NCI-H2171 (cell line): ENCODE results near the gene TEX13A.
"Not testable (repeated sequence)": the region's sequence is repeated elsewhere in the genome, so short reads cannot be mapped to it uniquely, and the experiment has no call there.

ENCODE experiments used
- DNase-seq: peaks from one replicate; lab custom pipeline; 2025; lab: John Stamatoyannopoulos, UW

The TEX13A gene, protein sequence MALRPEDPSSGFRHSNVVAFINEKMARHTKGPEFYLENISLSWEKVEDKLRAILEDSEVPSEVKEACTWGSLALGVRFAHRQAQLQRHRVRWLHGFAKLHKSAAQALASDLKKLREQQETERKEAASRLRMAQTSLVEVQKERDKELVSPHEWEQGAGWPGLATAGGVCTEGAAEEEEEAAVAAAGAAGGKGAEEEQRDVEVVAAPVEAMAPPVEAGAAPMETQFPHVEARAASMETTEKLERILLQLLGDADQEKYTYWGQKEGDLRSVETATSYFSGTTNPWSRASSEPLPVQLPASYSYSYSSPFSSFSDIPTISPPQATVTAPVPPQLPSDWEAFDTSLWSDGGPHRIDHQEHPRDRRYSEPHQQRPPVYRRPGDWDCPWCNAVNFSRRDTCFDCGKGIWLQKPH

GRCh38 chrX:105220636-105221035 lies at the start of gene TEX13A:
TEX13A (minus strand) TSS chrX:105220694; CDS start chrX:105220397, 297 bp downstream.
- DNase-seq: no peak

DNA sequence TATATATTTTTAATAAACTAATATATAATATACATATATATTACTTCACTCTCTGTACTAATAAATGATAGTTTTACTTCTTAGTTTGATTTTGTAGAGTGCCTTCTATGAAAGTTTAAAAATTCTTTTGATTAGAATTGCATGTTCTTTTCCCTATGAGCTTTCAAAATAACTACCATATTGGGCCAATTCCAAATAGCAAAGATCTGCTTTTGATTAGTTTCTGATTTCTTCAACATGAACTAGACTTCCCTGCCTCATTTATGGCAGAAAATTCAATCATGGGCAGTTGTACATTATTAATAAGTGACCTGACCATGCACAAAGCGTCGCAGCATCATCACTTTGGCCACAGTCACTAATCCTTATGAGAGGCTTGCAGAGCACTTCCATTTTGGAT lies 48.9 kb upstream of the TEX13A start:
- DNase-seq: no peak

DNA sequence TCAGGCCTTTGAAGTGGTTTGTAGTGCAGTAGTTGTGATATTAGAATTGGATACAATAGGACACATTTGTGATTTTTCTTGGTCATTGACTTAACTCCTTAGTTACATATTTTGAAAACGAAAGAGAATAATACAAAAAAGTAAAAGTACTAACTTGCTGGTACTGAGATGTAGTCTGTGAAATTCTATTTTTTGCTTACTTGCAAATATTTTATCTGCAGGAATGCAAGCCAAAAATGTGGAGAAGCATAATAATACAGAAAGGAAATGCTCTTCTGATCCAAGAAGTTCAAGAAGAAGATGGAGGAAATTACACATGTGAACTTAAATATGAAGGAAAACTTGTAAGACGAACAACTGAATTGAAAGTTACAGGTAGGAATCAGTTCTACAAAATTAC lies 46.7 kb upstream of the TEX13A start:
- no peak for DNase-seq

- no peak for DNase-seq
Observed at GRCh38 chrX:105266456-105266855, 46.0 kb upstream of the TEX13A start.

DNA sequence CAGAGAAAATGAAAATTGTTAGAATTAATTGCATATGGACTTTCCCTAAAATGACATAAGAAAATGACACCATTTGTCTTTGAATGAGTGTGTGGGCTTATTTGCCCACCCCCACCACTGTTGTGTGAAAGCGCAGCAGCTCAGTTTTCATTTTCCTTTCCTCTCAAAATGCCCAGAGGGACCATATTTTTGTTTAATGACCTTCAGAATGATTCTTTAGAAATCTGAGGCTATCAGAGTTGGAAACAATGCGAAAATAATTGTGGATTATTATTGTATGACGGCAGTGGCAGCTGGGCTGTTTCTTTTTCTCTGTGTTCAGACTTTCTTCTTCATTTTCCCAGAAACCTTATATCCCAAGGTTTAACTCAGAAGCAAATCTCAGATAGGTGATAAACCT lies 44.6 kb upstream of the TEX13A start:
- no peak for DNase-seq

DNA sequence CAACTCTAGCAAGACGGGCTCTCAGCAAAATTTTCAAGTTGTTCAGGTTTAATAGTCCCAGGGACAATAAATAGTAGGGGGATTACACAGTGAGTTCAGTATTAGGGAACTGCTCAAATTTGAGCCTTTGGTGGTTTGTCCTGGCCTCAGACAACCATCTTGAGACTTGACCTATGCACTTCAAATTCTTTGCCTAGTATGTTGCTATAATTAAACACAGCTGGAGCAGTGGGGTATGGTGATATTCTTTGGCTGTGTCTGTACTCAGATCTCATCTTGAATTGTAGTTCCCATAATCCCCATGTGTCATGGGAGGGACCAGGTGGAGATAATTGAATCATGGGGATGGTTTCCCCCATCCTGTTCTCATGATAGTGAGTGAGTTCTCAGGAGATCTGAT lies 43.3 kb upstream of the TEX13A start:
- no peak for DNase-seq

DNA sequence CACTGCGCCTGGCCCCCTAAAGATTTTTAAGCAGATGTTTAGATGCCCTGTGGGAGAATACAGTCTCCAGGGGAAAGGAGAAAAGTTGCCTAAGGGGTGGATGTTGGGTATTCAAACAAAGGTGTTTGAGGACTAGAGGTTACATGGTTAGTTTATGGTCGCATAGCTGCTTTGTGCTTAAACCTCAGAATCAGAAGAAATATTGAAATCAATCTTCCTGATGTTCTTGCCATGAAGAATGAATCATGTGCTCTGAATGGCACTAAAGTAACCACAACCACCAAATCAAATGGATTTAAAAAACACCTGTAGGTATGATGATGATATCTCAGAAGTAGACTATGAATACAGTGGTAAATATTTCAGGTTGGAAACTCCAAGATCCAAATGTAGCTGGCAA lies 42.7 kb upstream of the TEX13A start:
- no peak for DNase-seq

GRCh38 chrX:105260291-105261043 lies 40.0 kb upstream of the TEX13A start:
- no peak for DNase-seq

DNA sequence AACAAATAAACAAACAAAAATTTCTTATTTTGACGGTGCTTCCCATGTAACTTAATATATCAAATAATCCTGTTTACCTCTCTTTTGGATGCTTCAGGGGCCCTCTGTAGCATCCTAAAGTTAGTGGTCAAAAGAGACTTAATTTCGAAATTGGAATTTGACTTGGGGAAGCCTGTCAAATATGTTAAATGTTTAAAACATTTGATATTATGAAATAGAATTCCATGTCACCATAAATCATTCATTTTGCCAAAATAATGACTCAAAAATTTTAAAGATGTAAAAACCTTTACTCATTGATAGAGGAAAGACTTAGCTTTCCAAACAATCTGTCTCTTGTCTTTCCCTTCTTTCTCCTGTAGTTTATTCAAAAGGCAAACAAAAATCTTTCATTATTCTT lies 20.6 kb upstream of the TEX13A start:
- DNase-seq: no peak

- DNase-seq: not testable (repeated sequence)
Observed at GRCh38 chrX:105237407-105237806, 16.9 kb upstream of the TEX13A start.

DNA sequence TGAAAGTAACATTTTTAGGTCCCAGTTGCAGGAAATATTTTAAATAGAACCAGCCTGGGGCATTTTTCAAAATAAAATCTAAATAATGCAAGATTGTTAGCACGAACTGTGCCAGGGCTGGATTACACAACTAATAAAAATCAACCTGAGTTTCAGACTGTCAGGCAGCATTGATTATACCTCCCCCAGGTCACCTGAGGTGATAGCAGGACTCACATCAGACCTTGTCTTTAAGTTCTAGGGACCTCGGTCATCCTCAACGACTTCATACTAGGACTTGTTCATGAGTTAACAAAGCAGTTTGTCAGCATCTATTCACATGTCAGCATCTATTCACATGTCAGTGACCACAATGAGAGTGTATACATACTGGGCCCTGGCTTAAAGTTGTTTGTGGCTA lies 8.7 kb upstream of the TEX13A start:
- DNase-seq: no peak

DNA sequence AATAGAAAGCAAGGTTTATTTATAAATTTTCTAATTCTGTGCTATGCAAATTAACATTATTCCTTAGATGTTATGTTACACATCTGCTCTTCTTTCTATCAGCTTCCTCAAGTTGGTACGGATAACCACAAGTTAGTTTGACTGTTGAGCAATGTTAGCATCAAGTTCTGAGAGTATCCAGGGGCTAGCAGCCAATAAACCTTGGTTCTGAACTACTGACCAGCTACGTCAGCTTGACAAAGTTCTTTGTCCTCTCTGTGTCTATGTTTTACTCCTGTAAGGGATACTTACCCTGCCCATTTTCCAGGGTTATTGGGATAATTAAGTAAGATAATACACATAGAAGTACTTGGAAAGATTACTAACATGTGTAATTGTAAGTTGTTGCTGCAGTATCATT lies 8.1 kb upstream of the TEX13A start:
- DNase-seq: no peak

GRCh38 chrX:105226499-105226898 lies 6.0 kb upstream of the TEX13A start:
- no peak for DNase-seq

- no peak for DNase-seq
Observed at GRCh38 chrX:105221374-105221773, 880 bp upstream of the TEX13A start.

GRCh38 chrX:105219454-105220401 lies 766 bp downstream of the TEX13A start:
- DNase-seq: no peak

- no peak for DNase-seq
Observed at GRCh38 chrX:105211066-105211575, 9.4 kb downstream of the TEX13A start.

GRCh38 chrX:105210258-105210657 lies 10.2 kb downstream of the TEX13A start:
- DNase-seq: no peak

- DNase-seq: no peak
Observed at GRCh38 chrX:105209406-105209805, 11.1 kb downstream of the TEX13A start.

- no peak for DNase-seq
Observed at GRCh38 chrX:105191878-105192277, 28.6 kb downstream of the TEX13A start.

DNA sequence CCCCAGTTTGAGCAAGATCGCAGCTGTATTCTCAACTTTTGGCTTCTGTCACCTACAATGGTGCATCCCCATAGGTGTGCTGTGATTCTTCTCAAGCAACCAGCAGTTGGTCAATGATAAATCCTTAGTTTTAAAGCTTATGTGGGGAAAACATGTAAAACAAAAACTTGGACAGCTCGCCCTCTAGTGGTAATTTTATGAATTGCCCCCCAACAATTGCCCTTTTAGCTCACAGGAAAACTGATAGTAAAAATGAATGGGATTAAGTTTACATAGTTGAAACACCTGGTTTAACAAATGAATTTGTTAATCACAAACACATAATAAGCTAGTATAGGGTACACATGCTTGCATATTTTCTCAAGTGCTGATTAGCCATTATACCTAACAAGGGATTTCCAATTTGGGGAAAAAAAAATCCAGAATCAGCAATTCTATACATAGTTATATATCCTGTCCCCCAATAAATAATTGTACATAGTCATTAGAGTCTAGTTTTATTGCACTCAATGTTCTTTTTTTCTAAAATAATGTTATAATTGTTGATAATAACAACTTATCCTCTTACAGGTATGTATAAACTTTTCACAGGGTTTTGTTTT lies 30.1 kb downstream of the TEX13A start:
- no peak for DNase-seq

- no peak for DNase-seq
Observed at GRCh38 chrX:105189093-105189492, 31.4 kb downstream of the TEX13A start.

- no peak for DNase-seq
Observed at GRCh38 chrX:105179644-105180043, 40.9 kb downstream of the TEX13A start.
